Measurements from ENCODE around the gene PDZD2.
"Not testable (repeated sequence)": the region's sequence is repeated elsewhere in the genome, so short reads cannot be mapped to it uniquely, and the experiment has no call there.

PDZD2 gene

GRCh38 chr5:32094691-32095090, 455.8 kb downstream of the PDZD2 start:
- no peak for DNase-seq (ENCODE audit: low read depth in 1 of 2, low spot score in 1 of 2)

- DNase-seq (ENCODE audit: low read depth in 1 of 2, low spot score in 1 of 2), result no peak
These were observed 456.3 kb downstream of the PDZD2 start for GRCh38 chr5:32095261-32095671.

DNA sequence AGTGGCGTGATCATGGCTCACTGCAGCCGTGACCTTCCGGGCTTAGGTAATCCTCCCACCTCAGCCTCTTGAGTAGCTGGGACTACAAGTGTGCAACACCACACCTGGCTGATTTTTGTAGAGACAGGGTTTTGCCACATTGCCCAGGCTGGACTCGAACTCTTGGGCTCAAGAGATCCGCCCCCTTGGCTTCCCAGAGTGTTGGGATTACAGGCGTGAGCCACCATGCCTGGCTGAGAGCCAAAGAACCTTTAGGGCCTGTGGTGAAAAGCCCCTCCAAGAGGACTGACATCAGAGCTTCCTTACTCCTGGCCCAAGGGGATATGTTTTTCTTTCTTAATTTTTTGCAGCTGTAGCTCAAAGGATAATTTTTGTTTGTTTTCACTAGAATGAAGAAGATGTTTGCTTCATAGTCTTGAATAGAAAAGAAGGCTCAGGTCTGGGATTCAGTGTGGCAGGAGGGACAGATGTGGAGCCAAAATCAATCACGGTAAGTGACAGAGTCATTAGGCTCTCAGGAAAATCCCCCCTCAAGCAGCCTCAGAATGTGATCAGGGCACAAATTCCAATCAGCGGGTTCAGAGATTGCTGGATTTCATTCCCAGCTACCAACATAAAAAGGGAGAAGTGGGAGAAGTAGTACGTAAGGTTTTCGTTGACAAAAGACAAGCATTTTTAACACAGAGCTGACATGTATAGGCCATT, 458.1 kb downstream of the PDZD2 start:
- no peak for DNase-seq (ENCODE audit: low read depth in 1 of 2, low spot score in 1 of 2)

- no peak for DNase-seq (ENCODE audit: low read depth in 1 of 2, low spot score in 1 of 2)
These were observed 459.4 kb downstream of the PDZD2 start for GRCh38 chr5:32098291-32098690.

- no peak for DNase-seq (ENCODE audit: low read depth in 1 of 2, low spot score in 1 of 2)
These were observed 460.0 kb downstream of the PDZD2 start for GRCh38 chr5:32098890-32099310.

DNA sequence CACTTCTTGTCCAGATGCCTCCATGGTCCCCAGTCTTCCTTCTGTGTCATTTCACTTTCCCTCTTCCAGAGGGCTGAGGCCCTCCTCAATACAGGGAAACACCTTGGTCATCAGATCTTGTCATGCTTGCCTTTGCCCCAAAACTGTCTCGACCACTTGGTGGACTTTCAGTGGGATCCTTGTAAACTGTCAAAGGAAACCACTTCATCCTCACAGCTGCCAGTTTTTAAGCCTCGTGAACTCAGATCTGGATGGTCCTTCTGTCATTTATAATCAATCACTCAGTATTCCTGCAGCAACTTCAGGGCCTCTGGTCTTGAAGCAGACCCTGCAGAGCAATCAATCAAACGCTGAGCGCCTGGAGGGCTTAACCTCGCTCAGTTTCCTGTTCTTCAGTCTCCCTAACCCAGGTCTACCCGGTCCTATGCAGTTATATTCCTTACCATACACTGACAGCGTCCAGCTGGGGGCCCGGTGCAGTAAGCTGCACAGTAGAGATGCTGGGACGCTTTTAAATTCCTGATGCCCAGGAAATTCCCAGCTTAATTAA, 460.6 kb downstream of the PDZD2 start:
- no peak for DNase-seq (ENCODE audit: low read depth in 1 of 2, low spot score in 1 of 2)

DNA sequence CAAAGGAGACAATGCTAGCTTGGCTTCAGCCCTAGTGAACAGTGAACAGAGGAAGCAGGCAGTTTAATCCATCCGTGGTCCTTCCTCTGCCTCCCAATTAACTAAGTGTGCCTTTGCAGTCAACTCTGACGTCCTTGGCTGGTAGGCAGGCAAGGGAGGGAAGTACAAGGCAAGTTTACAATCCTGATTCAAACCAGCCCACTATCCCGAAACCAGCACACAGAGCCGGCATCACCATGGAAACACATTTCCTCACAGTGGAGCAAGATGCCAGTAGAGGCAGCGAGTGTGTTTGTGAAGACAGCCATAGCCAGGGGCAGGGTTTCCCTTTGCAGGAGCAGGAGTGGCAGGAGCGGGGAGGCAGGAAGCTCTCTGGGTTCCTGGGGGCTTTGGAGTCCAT, 461.3 kb downstream of the PDZD2 start:
- DNase-seq (ENCODE audit: low read depth in 1 of 2, low spot score in 1 of 2), result no peak

- no peak for DNase-seq (ENCODE audit: low read depth in 1 of 2, low spot score in 1 of 2)
These were observed 461.9 kb downstream of the PDZD2 start for GRCh38 chr5:32100691-32101302.

- no peak for DNase-seq (ENCODE audit: low read depth in 1 of 2, low spot score in 1 of 2)
These were observed 463.5 kb downstream of the PDZD2 start for GRCh38 chr5:32102254-32102986.

DNA sequence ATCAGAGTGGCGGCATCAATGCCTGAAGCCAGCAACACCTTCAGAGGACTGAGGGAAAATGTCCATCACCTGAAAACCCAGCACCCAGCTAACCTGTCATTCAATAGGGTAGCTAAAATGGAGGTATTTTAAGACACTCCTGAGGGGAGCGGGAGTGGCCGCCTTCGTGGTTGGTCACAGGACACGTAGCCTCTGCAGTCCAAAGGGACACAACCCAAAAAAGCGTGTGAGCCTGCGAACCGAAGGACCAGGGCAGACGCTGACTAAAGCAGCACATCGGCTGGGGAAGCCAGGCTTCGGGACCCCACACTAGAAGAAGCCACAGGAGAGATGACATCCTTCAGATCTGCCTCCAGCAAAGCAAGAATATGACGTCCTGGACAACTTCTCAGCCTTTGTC, 464.6 kb downstream of the PDZD2 start:
- no peak for DNase-seq (ENCODE audit: low read depth in 1 of 2, low spot score in 1 of 2)

- no peak for DNase-seq (ENCODE audit: low read depth in 1 of 2, low spot score in 1 of 2)
These were observed 468.4 kb downstream of the PDZD2 start for GRCh38 chr5:32107291-32107690.

- no peak for DNase-seq (ENCODE audit: low read depth in 1 of 2, low spot score in 1 of 2)
These were observed 469.2 kb downstream of the PDZD2 start for GRCh38 chr5:32108167-32108566.

DNA sequence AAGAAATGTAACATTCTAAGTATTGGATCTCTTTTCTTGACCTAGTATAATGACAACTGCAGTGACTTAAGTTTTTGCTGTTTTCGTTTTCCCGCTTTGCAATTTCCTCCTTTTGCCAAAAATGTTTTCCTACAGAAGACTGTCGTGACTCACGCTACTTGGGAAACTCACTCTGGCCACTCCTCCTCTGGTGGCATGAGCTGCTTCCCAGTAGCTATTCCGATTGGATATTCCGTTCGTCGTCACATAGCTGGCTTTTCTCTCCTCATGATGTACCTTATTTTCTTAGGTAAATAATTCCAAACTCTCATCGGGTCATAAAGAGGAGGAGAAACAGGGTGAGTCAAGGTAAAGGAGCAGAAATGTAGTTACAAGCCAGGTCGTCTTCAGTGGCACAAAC, 470.3 kb downstream of the PDZD2 start:
- DNase-seq (ENCODE audit: low read depth in 1 of 2, low spot score in 1 of 2), result no peak

GRCh38 chr5:32110111-32110696, 471.3 kb downstream of the PDZD2 start:
- no peak for DNase-seq (ENCODE audit: low read depth in 1 of 2, low spot score in 1 of 2)

- no peak for DNase-seq (ENCODE audit: low read depth in 1 of 2, low spot score in 1 of 2)
These were observed 477.1 kb downstream of the PDZD2 start for GRCh38 chr5:32115985-32116384.

- no peak for DNase-seq (ENCODE audit: low read depth in 1 of 2, low spot score in 1 of 2)
These were observed 477.8 kb downstream of the PDZD2 start for GRCh38 chr5:32116574-32117313.

DNA sequence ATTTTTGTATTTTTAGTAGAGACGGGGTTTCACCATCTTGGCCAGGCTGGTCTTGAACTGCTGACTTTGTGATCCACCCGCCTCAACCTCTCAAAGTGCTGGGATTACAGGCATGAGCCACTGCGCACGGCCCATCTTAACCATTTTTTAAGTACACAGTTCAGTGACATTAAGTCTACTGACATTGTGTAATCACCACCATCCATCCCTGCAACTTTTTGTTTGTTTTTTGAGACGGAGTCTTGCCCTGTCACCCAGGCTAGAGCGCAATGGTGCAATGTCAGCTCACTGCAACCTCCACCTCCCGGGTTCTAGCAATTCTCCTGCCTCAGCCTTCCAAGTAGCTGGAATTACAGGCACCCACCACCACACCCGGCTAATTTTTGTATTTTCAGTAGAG, 480.0 kb downstream of the PDZD2 start:
- DNase-seq (ENCODE audit: low read depth in 1 of 2, low spot score in 1 of 2), result not testable (repeated sequence)

- DNase-seq (ENCODE audit: low read depth in 1 of 2, low spot score in 1 of 2), result no peak
These were observed 484.3 kb downstream of the PDZD2 start for GRCh38 chr5:32123058-32123805.

DNA sequence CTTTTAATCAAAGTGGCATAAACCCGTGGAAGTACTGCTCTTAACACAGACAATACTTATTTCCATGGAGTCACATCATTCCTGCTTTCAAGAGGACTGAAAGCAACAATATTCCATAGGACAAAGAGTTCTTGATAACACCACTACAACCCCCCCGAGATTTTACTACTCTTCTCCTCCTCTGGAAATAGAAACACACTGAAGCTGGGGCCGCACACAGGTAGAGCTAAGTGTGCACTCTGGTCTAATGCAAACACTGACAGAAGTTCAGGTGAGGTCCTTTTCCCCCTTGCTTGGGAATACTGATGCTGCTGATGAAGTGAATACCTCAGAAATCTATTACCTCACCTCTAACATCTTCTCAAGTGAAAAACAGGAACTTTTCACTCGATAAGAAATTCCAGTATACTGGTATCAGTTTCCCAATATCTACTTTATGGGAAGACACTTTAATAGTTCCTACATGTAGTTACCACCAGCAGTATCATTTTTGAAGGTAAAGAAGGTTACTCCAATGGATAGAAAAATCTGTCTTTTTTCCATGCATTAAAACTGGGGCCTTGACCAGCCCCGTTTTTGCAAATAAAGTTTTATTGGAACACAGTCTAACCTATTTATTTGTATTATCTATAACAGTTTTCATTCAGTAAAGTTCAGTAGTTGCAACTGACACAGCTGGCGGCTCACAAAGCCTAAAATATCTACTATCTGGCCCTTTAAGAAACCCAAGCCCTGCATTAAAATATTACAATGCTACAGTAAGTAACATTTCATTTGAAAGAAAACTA, 485.2 kb downstream of the PDZD2 start:
- DNase-seq (ENCODE audit: low read depth in 1 of 2, low spot score in 1 of 2), result no peak
